Prostate gland (tissue), 2 donors: ENCODE results near the gene KANSL1. TPM values are rescaled to one million over a fixed set of nuclear protein-coding genes. Genes with fewer than 3 reads are reported as not detected.

Source experiments
- DNase-seq: peaks from one replicate; pipeline ENCODE4 v3.0.0-alpha.2; 2019; ENCODE audit warnings: low spot score
- H3K27ac ChIP-seq, 2 donors: fragments of 200-600 bp; sonication (generic); 2 replicates each; pipeline ENCODE4 v1.5.1; 2017 to 2019
- H3K27me3 ChIP-seq: fragments of 200-600 bp; sonication (generic); replicated peaks from 2 replicates; pipeline ENCODE4 v1.5.1; 2019; ENCODE audit not compliant: insufficient read depth
- H3K36me3 ChIP-seq, 2 donors: fragments of 200-600 bp; sonication (generic); 1 replicate in 1 of 2; 2 replicates in 1 of 2; pipeline versions ENCODE4 v1.5.1 to v1.8.1; 2017 to 2019
- H3K4me1 ChIP-seq: fragments of 200-600 bp; sonication (generic); replicated peaks from 2 replicates; pipeline ENCODE4 v1.5.1; 2019
- H3K4me3 ChIP-seq, 2 donors: fragments of 200-600 bp; sonication (generic); 2 replicates each; pipeline ENCODE4 v1.5.1; 2017 to 2019
- H3K9me3 ChIP-seq: fragments of 200-600 bp; sonication (generic); 2 replicates; pipeline ENCODE4 v1.5.1; 2017
- CTCF ChIP-seq, 4 experiments: fragments of 200-600 bp in 2 of 4; fragments of 450-650 bp in 2 of 4; sonication (generic) in 2 of 4; IDR thresholded peaks; 1 replicate in 3 of 4; 2 replicates in 1 of 4; pipeline ENCODE4 v1.5.1; 2016 to 2019; ENCODE audit warnings: antibody characterized with exemption in 4 of 4, mild to moderate bottlenecking in 2 of 4, moderate library complexity in 2 of 4
- POLR2A ChIP-seq: fragments of 450-650 bp; IDR thresholded peaks from one replicate; pipeline ENCODE4 v1.6.1; 2016; ENCODE audit warnings: antibody characterized with exemption, mild to moderate bottlenecking
- POLR2AphosphoS5 ChIP-seq: sonication (generic); formaldehyde crosslinking; IDR thresholded peaks from one replicate; pipeline ENCODE4 v1.6.1; 2017; ENCODE audit warnings: antibody characterized with exemption
- WGBS: methylation state at CpG from one replicate; pipeline ENCODE4 v1.1.5; 2018; 5-methylcytosine and 5-hydroxymethylcytosine counted together
- intact Hi-C: fragments of 100-400 bp; cut with DNase I; formaldehyde crosslinking; loops from one replicate; pipeline ENCODE4 v1.14.2; 2022
- total RNA-seq, 2 donors: library from RNA; depleted of rRNA; stranded (reverse); fragments of >200 nt; gene quantifications; one replicate each; pipeline ENCODE4 v1.1.0, GENCODE V29; 2016

KANSL1 gene
- total RNA-seq, 2 donors from 2014 or later: 60.4 to 109 TPM

- TF ChIP-seq POLR2AphosphoS5: no peak
- TF ChIP-seq POLR2A: no peak
- no peak for TF ChIP-seq CTCF (IDR thresholded peaks at IDR 0.05)
- 76% methylated on average over 5 of the region's 5 CpGs for WGBS
- Histone ChIP-seq H3K4me3 (no peak overlapping the region), H3K36me3 (no peaks in the 10 kb centered on the region), H3K4me1 (no peaks in the 10 kb centered on the region), H3K27me3 (no peaks in the 10 kb centered on the region), H3K9me3 (no peaks in the 10 kb centered on the region), H3K27ac (no peak overlapping the region)
- intact Hi-C loops: no loop called here
- DNase-seq: no peak
Observed at GRCh38 chr17:45987706-45988105, 205.5 kb downstream of the KANSL1 start.

GRCh38 chr17:45986056-45986455 lies 207.2 kb downstream of the KANSL1 start:
- no peaks in the 10 kb centered on the region for H3K9me3 ChIP-seq
- H3K27ac ChIP-seq: no peak overlapping the region
- H3K4me1 ChIP-seq: no peaks in the 10 kb centered on the region
- no peak for DNase-seq
- intact Hi-C loops: no loop called here
- H3K4me3 ChIP-seq: no peak overlapping the region
- no peaks in the 10 kb centered on the region for H3K27me3 ChIP-seq
- no peaks in the 10 kb centered on the region for H3K36me3 ChIP-seq
- WGBS: 89% methylated on average over 4 of the region's 4 CpGs
- no peak for TF ChIP-seq POLR2A
- no peak for TF ChIP-seq CTCF (IDR thresholded peaks at IDR 0.05)
- no peak for TF ChIP-seq POLR2AphosphoS5

- no peaks in the 10 kb centered on the region for H3K36me3 ChIP-seq
- H3K27ac ChIP-seq: no peak overlapping the region
- no peaks in the 10 kb centered on the region for H3K27me3 ChIP-seq
- H3K4me1 ChIP-seq: no peaks in the 10 kb centered on the region
- intact Hi-C loops: no loop called here
- DNase-seq: no peak
- no peaks in the 10 kb centered on the region for H3K9me3 ChIP-seq
- 93% methylated on average over 4 of the region's 4 CpGs for WGBS
- no peak for TF ChIP-seq POLR2A
- TF ChIP-seq POLR2AphosphoS5: no peak
- no peak for TF ChIP-seq CTCF (IDR thresholded peaks at IDR 0.05)
- H3K4me3 ChIP-seq: no peak overlapping the region
Observed at GRCh38 chr17:45985447-45985846, 207.8 kb downstream of the KANSL1 start.

- intact Hi-C loops: no loop called here
- no peak overlapping the region for H3K4me3 ChIP-seq
Observed at GRCh38 chr17:45984368-45984767, 208.9 kb downstream of the KANSL1 start.

GRCh38 chr17:45983614-45984310 lies 209.5 kb downstream of the KANSL1 start:
- H3K4me3 ChIP-seq: no peak overlapping the region
- no peak for DNase-seq
- no peaks in the 10 kb centered on the region for H3K36me3 ChIP-seq
- H3K27me3 ChIP-seq: no peaks in the 10 kb centered on the region
- no peaks in the 10 kb centered on the region for H3K9me3 ChIP-seq
- TF ChIP-seq CTCF (IDR thresholded peaks at IDR 0.05) (no peak), POLR2A (no peak), POLR2AphosphoS5 (no peak)
- no peak overlapping the region for H3K27ac ChIP-seq
- WGBS: 84% methylated on average over 31 of the region's 31 CpGs
- no peaks in the 10 kb centered on the region for H3K4me1 ChIP-seq
- intact Hi-C loops: no loop called here

More at GRCh38 chr17:45984368-45984767, 208.9 kb downstream of the KANSL1 start:
- Histone ChIP-seq H3K9me3 (no peaks in the 10 kb centered on the region), H3K27ac (no peak overlapping the region), H3K27me3 (no peaks in the 10 kb centered on the region), H3K4me1 (no peaks in the 10 kb centered on the region), H3K36me3 (no peaks in the 10 kb centered on the region)
- no peak for DNase-seq
- 86% methylated on average over 2 of the region's 5 CpGs for WGBS
- TF ChIP-seq POLR2A: no peak
